Measurements from ENCODE around the gene RNF166.

RNF166 gene

DNA sequence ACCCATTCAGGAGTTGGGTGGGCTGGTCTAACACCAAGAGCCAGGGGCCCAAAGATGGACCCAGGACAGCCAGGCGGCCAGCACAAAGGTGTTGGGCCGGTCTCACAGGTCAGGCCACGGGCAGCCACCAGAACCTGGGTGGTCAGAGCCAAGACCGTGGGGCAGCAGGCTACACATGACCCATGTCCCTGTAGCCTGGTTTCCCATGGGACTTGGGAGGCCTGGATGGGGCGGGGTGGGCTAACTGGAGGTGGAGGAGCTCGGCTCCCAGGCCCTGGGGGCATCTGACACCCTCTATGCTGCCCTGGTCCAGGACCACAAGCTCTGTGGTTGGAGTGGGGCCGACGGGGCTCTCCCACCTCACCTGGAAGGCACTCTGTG lies 17.3 kb upstream of the RNF166 start:
- DNase-seq = no peak

GRCh38 chr16:88722784-88723506 lies 16.7 kb upstream of the RNF166 start:
- DNase-seq = no peak

DNA sequence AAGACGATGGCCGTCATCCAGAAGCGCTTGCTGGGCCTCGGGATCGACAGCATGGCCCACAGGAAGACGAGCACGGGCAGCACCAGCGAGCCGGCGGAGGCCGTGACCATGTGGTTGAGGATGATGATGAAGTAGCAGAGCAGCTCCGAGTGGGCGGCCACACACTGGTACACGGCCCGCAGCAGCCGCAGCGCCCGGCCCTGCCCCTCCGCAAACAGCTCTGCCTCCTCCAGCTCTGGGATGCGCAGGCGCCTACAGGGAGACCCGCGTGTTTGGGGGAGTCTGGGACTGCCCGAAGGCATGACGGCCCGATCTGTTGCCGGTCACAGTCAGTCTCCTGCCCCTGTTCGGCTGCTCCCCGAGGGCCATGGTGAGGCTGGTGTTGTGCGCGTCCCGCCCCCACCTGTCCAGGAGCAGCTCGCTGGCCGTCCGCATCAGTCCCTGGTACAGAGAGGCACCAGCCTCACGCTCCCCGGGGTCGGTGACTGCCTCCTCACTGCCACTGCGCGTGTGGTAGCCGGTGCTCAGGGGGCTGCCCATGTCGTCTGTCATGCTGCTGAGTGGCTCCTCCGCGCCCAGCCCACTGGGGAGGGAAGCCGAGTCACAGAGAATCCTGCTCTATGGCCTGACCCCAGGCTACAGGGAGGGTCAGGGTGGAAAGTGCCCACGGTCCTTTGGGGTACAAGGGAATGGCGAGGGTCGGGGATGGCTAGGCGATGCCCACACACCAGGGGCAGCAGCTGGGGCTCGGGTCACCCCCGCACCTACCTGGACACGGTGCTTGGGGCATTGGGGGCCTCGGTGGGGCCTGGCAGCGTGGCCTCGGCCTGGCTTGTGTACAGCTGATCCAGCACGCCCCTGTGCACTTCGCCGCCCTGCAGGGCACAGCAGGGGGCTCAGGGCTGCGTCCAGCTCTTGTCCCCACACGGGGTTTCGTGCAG lies 15.9 kb upstream of the RNF166 start:
- no peak for DNase-seq

GRCh38 chr16:88721236-88721635 lies 15.0 kb upstream of the RNF166 start:
- DNase-seq = no peak

- no peak for DNase-seq
Observed at GRCh38 chr16:88720396-88720970, 14.3 kb upstream of the RNF166 start.

GRCh38 chr16:88719933-88720296 lies 13.7 kb upstream of the RNF166 start:
- no peak for DNase-seq

DNA sequence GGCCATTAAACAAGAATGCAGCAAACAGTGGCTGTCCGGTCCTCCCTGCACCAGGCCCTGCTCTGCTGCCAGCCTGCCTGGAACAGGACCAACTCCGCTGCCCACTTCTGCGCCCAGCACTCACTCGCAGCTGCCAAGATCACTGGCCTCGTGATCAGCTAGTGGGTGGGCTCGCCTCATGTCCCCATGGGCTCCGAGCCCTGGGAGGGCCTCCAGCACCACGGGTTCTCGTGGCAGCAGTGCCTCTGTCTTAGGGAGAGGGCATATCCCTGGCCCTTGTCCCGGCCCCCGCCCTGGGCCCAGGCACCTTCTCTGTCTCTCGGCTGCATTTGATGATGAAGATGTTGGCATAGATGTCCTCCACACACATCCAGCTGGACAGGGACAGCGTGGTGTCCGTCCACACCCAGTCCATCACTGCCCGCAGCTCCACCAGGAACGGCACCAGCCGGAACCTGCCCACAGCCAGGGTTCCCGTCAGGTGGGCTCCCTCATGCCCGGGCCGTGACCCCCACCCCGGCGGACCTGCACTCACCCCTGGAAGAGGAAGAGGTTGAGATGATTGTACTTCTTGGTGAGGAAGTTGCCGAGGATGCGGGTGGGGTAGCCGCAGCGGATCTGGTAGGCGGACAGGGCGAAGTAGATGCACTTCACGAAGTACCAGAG lies 13.2 kb upstream of the RNF166 start:
- no peak for DNase-seq

DNA sequence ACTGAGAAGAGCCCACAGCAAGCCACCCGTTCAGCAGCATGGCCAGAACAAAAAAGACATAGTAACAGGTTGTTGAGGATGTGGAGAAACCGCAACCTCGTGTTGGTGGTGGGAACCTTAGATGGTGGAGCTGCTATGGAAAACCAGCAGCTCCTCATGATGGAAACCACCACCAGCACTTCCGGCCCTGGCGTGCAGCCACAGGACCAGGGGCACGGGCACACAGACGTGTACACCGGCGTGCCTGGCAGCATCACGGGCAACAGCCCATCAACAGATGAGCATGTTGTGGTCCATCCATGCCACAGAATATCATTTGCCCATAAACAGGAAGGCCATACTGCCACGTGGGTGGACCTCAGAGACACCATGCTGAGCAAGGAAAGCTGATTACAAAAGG lies 12.0 kb upstream of the RNF166 start:
- no peak for DNase-seq

GRCh38 chr16:88716601-88717001 lies 10.4 kb upstream of the RNF166 start:
- DNase-seq = no peak

- no peak for DNase-seq
Observed at GRCh38 chr16:88716201-88716600, 10.0 kb upstream of the RNF166 start.

- no peak for DNase-seq
Observed at GRCh38 chr16:88715312-88716190, 9.3 kb upstream of the RNF166 start.

DNA sequence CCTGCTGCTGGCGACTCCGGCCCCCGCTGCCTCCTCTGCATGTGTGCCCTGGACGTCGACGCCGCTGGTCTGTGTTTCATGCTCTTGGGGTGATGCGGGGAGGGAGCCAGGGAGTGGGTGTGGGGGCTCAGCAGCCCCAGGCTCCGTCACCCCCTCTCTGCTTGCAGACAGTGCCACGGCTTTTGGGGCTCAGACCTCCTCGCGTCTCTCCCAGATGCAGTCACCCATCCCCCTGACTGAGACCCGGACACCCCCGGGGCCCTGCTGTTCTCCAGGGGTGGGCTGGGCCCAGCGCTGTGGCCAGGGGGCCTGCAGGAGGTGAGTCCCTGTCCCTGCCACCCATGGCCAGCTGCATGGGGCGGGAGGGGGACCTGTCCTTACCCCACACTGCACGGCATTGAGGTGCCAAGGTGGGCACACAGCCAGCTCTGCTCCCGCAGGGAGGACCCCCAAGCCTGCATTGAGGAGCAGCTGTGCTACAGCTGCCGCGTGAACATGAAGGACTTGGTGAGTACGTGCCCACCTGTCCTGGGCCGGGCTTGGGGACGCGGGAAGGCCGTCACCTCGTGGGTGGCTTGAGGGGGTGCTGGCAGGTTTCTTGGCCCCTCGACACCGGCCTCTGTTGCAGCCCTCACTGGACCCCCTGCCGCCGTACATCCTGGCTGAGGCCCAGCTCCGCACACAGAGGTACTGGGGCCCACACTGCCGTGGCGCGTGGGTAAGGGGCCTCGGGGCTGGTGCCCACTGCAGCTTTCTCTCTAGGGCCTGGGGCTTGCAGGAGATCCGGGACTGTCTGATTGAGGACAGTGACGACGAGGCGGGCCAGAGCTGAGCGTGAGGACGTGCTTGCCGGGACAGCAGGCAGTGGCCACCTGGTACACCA lies 8.5 kb upstream of the RNF166 start:
- no peak for DNase-seq

DNA sequence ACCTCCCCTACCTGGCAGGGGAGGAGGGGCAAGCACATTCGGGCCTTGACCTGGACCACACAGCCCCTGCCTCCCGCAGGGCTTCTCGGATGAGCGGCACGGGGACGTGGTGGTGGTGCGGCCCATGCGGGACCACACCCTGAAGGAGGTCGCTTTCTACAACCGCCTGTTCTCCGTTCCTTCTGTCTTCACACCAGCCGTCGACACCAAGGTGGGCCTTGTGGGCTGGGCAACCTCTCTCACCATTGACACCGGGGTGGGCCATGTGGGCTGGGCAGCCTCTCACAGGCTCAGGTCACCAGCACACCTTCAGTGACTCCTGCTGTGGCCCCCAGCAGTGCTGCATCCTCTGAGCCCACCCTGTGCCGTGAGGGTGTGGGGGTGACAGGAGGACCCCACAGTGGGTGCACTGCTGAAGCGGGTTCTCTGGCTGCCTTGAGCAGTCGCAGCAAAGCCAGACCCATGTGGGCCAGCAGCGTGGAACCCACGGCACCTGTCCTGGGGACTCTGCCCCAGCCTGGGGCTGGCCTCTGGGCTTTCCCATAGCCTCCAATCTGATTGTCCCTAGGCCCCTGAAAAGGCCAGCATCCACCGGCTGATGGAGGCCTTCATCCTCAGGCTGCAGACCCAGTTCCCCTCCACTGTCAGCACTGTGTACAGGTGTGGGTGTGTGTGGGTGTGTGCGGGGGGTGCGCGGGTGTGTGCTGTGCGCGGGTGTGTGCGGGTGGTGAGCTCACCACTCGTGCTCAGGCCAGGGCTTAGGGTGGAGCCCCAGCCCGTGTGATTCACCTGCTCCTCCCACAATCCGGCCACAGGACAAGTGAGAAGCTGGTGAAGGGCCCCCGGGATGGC lies 7.6 kb upstream of the RNF166 start:
- no peak for DNase-seq

DNA sequence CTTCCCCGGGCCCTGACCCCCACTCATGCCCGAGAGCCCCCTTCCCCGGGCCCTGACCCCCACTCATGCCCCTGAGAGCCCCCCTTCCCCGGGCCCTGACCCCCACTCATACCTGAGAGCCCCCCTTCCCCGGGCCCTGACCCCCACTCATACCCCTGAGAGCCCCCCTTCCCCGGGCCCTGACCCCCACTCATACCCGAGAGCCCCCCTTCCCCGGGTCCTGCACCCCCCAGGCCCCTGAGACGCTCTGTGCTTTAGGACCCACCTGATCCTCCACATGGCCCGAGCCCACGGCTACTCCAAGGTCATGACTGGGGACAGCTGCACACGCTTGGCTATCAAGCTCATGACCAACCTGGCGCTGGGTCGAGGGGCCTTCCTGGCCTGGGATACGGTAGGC lies 6.8 kb upstream of the RNF166 start:
- no peak for DNase-seq

DNA sequence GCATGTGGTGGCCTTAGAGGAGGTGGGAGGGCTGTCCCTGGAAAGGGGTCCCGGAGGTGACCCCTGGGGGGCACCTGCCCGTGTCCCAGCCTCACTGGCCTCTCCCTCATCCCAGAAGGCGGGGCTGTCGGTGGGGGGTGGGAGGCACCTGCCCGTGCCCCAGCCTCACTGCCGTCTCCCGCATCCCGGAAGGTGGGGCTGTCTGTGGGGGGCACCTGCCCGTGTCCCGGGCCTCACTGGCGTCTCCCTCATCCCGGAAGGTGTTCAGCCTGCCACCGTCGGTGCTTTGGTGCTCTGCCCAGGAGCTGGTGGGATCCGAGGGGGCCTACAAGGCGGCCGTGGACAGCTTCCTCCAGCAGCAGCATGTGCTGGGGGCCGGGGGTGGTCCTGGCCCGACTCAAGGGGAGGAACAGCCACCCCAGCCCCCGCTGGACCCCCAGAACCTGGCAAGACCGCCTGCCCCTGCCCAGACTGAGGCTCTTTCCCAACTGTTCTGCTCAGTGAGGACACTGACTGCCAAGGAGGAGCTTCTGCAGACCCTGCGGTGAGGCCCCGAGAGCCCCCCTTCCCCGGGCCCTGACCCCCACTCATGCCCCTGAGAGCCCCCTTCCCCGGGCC lies 6.3 kb upstream of the RNF166 start:
- DNase-seq = no peak

DNA sequence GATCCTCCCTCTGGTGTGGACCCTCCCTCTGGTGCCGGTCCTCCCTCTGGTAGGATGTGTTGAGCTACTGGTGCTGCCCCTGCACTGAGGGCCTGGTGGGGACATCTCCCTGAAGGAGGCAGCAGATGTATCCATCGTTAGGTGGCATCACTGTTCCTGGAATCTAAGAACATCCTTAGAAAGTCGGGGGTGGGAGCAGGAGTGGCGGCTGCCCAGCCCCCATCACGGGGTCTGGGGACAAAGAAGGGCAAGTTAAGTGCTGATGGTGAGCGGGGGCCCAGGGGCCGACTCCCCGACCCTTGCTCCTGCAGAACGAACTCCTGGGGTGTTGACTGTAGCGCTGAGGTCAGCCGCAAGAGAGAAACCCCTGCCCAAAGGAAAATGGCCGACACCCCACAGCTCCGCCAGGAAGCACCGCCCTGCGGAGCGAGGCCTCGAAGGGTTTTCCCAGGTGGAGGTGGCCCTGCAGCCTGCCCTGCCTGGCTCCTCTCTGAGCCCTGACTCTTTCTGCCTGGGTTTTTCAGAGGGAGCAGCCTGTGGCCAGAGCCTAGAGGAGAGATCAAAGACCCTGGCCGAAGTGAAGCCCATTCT lies 5.6 kb upstream of the RNF166 start:
- DNase-seq = no peak

GRCh38 chr16:88710556-88710955 lies 4.3 kb upstream of the RNF166 start:
- DNase-seq = no peak

- no peak for DNase-seq
Observed at GRCh38 chr16:88706965-88707826, 988 bp upstream of the RNF166 start.

Measured in activated naive CD4-positive, alpha-beta T cell treated with Interleukin-2 at 50 U/mL for 16 hours (primary cell).